Right ventricle myocardium superior (tissue), 1 donor: ENCODE results near the gene STT3B. TPM values are rescaled to one million over a fixed set of nuclear protein-coding genes. Genes with fewer than 3 reads are reported as not detected.

ENCODE experiments used
- ATAC-seq: fragments of 200-7000 bp; cut with Tn5 transposase; one replicate; pipeline ENCODE4 v1.9.1; 2020; ENCODE audit warnings: mild to moderate bottlenecking; ENCODE audit not compliant: poor library complexity
- DNase-seq: peaks from one replicate; pipeline ENCODE4 v3.0.0-alpha.2; 2020
- intact Hi-C: fragments of 100-400 bp; cut with DNase I; formaldehyde crosslinking; loops from one replicate; pipeline ENCODE4 v1.11.2; 2022
- total RNA-seq: library from RNA; stranded (reverse); fragmentation: NEBNext Ultra II Directional; extraction: Animal tissue kit (Norgen Biotek cat#: 25700); gene quantifications from one replicate; pipeline ENCODE4 v1.2.1, GENCODE V29; 2021
- donor health status: DM: no; HTN: yes; CAD: no; lungs with severe emphysema.

Gene STT3B
- total RNA-seq, 1 donor from 2014 or later = 85.3 TPM

DNA sequence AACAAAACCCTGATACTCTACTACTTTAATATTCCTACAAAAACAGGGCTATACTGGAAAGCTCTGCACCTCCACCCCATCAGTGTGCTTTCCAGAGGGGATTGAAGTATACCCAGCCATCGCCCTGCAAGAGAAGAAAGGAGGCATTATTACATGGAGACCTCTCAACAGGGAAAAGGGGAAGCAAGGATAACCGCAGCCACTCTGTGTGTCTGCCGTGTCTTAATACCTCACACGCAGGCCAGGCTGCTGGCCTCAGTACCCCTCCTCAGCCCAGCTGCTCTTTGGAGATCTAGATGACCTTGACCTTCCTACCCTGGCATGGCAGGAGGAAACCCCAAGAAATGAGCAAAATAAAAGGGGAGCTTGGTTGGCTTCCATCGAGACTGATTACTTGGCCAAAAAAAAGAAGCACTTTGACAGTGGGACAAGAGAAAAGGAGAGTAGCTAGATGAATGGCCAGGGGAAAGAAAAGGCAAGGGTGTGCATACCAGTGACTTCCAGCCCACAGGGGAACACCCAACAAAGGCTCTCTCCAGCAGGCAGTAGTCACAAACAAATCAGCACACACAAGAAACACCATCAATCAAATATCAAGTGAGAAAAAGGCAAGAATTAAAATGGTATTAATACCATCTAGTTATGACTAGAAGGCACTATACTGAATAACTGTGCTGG lies 129.4 kb downstream of the STT3B start:
- no peak for DNase-seq
- intact Hi-C loops = no loop called here
- ATAC-seq = no peak

DNA sequence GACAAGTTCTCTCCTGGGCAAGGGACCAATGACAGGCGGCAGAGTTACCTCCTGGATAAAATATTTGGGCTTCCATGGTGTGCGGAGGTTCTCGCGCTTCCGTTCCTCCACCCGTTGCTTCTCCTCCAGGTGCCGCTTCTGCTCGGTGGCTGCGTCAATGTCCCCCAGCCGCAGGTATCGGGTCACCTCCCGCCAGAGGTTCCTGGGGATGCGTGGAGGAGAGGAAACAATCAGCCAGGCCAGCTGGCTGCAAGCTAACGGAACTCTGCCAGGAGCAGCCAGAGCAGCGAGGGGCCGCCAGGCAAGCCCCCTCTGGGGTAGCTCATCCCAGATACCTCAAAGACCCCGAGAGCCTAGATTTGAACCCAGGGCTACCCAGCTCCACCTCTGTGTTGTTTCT lies 131.3 kb downstream of the STT3B start:
- intact Hi-C loops = no loop called here
- ATAC-seq = no peak

DNA sequence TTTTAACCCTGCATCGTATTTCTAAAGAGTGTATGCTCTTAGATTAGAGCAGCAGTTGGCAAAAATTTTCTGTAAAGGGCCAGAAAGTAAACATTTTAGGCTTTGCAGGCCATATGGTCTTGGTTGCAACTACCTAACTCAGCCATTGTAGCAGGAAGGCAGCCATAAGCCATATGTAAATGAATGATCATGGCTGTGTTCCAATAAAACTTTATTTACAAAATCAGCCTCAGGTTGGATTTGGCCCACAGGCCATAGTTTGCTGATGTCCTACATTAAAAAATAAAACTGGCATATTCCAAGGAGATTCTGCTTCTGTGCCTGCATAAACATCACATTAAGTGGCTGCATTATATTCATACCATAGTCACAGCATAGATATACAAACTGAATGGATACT lies 134.9 kb downstream of the STT3B start:
- DNase-seq = no peak
- intact Hi-C loops = no loop called here
- ATAC-seq = no peak

More for the DNA sequence above, 131.3 kb downstream of the STT3B start:
- no peak for DNase-seq

DNA sequence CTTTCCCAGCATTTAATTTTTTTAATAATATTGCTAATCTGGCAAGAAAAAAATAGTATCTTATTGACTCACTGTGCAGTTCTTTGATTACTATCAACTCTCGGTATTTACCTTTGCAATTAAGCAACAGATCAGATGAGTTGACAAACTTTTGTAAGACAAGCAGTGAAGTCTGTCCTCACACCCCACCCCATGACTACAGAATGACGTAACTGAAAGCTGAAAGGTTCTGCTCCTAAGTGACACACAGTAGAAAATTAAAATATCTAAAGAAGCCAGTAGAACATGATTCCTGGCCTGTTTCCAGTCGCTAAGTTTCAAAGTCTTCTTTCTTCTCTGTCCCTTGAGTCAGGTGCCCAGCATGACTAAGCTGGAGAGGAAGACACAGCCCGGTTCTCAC lies 135.5 kb downstream of the STT3B start:
- intact Hi-C loops = no loop called here
- ATAC-seq (no peak), DNase-seq (no peak)

DNA sequence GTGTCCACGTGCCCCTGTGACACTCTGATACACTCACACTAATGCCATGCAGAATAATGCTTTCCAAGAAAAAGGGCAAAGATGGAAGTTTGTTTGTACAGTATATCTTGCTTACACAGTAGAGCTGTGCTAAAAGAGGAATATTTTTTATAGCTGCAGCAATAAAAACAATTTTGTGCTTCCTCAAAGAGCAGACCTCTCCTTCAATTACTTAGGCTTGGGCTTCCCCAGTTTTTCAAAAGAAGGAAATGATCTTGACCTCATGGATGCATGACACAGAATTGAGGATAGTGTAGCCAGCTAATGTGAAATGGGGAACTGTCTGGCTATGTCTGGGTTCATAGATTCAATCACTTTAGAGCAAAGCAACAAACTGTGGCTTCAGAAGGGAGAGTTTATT lies 137.4 kb downstream of the STT3B start:
- ATAC-seq = peak; percentile 29
- intact Hi-C loops = no loop called here
- DNase-seq = no peak

DNA sequence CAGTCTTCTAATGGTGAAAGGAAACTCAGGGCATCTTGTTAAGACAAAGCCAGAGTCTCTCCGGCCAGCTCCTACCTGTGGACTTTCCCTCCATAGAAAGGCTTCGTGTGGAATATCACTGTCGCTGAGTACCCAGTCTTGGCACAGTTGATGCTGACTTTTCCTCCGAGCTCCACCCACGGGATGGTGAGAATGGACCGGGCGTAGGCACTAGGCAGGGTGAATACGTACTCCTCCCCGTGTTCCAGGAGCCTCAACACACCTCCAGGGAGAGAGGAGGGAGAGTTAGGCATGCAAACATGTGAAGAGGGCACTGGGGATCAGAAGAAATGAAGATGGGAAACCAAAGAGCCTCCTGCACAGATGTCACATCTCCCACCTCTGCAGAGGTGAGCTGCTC lies 138.0 kb downstream of the STT3B start:
- intact Hi-C loops = no loop called here
- DNase-seq = no peak
- no peak for ATAC-seq

DNA sequence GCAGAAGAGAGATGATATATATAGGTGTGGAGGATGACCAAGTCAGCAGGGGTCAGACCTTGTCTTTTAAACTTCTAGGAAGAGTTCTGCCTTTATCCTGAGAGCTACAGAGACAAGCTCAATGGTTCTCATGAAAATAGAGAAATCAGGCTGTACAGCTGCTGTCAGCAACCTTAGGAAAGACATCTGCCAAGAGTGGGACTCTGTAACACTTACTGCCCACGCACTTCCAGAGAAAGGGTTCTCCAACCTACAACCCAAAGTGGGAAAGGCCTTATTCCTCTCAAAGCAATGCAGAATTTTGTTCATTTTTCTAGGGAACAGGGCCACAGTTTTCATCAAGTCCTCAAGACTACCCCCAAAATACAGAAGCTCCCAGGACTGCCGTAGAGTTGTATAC lies 138.7 kb downstream of the STT3B start:
- DNase-seq (no peak), ATAC-seq (no peak)
- intact Hi-C loops = no loop called here

DNA sequence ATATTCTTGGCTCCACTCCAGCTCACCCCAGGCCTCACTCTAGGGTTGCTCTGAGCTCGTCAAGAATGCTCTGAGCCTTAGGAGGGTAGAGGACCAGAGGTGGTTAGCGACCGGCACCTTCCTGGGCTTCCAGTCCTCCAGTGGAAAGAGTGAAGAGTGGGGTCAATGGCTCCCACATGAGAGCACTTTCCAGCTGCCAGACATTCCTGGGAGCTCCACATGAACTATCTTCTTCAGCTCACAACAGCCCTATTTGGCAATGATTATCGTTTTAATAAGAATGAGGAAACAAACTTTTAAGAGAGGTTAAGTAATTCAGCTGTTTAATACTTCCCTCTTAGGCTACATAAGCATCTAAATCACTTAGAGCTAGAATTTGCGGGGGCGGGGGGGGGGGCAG lies 139.3 kb downstream of the STT3B start:
- ATAC-seq (no peak), DNase-seq (no peak)
- intact Hi-C loops = no loop called here

DNA sequence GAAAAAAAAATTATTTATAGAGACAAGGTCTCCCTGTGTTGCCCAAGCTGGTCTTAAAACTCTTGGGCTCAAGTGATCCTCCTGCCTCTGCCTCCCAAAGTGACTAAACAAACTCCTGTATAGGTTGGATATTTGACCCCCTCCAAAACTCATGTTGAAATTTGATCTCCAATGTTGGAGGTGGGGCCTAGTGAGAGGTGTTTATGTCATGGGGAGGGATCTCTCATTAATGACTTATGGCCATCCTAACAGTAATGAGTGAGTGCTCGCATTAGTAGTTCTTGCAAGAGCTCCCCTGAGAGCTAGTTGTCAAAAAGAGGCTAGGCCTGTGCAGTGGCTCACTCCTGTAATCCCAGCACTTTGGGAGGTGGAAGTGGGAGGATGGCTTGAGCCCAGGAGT lies 141.2 kb downstream of the STT3B start:
- DNase-seq (no peak), ATAC-seq (no peak)
- intact Hi-C loops = no loop called here

DNA sequence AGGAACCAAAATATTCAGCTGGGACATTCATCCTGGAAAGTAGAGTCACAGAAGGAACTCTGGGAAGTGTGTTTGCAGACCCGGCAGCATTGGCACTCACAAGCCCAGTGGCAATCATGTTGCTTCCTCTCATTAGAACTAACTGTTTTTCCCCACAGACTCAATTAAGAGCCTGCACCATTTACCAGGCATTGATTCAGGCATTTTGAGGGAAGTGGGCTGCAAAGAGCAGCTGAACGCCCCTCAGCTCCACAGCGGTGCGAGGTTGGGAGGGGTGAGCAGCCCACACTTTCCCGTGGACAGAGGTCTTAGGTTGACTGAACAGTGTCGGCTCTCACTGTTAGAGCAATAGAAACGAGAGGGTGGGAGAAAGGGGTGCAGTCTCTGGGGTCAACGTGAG lies 143.8 kb downstream of the STT3B start:
- intact Hi-C loops = no loop called here
- no peak for ATAC-seq
- DNase-seq = no peak

DNA sequence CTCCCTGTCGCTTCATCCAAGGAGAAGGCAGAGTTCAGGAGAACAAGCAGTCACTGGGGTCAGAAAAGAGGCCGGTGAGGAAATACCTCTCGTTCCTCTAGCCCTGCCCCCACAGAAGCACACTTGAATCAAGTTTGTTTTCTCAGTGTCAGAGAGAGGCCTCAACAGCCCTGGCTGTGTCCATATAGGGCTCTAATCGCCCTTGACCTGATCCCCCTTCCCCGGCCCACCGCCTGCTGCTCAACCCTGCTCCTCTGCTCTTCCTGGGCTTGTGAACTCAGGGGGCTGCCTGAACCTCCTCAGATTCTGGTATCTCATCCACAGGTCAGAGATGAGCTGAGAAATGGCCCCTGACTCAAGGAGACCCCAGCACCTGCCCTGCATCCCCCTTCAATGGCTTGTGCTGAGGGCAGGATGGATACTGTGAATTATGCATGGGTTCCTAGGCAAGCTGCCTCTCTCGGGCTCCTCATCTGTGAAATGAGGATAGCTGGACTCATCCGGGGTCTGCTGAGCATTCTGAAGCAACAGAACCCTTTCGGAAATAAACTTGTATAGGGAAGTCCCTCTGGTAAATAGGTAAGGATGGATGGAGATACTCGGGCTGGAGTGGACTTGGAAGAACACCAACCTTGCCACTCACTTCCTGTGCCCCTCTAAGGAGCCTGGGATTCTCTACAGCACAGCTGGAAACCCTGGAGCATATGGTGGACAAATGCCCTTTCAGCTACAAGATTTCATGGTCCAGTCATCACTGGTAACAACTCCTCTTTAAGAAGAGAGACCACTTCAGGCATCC lies 147.5 kb downstream of the STT3B start:
- ATAC-seq = no peak
- intact Hi-C loops = no loop called here
- DNase-seq = no peak
